ENCODE measurements around the gene TMED10.

TMED10 gene

DNA sequence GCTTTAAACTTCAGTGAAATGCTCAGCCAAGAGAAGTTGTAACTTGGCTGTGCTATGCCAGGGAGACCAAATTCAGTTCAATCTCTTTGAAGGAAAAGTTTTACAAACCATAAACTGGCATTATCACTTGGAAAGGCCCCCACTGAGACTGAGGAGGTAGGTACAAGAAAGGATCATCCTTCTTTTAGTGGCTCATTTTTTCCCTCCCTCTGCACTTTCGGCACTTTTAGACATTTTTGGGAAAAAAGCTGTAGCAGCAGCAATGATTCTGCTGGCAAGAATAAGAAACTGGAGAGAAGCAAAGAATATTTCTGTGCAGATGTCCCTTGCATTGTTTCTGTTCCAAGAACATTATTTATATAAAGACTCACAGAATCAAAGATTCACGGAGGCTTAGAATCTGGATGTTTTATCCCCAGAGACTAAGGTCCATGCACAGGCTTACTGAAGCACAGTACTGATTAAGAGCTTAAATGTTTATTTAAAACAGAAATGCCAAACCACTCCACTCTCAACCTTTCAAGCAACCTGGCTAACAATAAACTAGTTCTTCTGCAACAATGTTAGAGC, 94.7 kb downstream of the TMED10 start:
- DNase-seq, result no peak
